GM12874 (cell line): Measurements from ENCODE around the gene WDR72.

Source experiments
- TF ChIP-seq, protein P1 (sequence below): IDR thresholded peaks from 2 replicates; pipeline ENCODE4 v1.5.1; 2011; ENCODE audit warnings: low read depth, mild to moderate bottlenecking, control low read depth, low read length, moderate library complexity; ENCODE audit not compliant: insufficient read depth

WDR72 gene

DNA sequence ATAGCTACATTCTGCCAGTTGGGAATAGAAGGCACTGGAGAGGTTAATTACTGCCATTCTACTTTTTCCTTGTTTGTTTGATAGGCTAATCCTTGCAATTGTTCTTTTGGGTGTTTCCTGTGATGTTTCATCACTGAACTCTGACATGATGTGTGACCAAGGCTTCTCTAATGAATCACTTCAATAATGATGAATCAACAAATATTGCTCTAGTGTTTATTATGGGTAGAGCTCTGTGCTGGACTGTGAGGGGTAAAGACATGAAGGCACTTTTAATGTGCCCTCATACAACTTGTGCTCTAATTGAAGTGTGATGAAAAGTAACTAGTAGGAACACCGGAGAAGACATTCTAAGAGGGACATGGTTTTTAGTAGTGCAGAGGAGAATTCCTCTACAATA, 233.6 kb downstream of the WDR72 start:
- TF ChIP-seq, protein P1, sequence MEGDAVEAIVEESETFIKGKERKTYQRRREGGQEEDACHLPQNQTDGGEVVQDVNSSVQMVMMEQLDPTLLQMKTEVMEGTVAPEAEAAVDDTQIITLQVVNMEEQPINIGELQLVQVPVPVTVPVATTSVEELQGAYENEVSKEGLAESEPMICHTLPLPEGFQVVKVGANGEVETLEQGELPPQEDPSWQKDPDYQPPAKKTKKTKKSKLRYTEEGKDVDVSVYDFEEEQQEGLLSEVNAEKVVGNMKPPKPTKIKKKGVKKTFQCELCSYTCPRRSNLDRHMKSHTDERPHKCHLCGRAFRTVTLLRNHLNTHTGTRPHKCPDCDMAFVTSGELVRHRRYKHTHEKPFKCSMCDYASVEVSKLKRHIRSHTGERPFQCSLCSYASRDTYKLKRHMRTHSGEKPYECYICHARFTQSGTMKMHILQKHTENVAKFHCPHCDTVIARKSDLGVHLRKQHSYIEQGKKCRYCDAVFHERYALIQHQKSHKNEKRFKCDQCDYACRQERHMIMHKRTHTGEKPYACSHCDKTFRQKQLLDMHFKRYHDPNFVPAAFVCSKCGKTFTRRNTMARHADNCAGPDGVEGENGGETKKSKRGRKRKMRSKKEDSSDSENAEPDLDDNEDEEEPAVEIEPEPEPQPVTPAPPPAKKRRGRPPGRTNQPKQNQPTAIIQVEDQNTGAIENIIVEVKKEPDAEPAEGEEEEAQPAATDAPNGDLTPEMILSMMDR: no peak

DNA sequence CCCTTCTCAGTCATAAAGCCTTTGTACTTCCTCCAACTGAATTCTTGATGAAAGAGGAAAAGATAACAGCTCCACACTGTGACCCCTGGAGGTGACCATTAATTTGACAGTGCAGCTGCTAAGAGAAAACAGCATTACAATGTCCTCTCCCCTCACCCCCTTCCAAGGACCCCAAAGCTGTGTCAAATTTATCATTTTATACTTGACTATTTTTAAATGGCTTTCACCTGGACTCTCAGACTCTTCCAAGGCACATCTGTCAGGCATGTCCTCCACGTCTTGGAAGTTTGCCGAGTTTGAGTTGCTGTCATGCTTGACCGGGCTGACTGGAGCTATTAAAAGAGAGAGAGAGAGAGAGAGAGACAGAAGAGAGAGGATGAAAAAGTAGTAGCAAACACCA, 236.5 kb downstream of the WDR72 start:
- TF ChIP-seq, protein P1: no peak

DNA sequence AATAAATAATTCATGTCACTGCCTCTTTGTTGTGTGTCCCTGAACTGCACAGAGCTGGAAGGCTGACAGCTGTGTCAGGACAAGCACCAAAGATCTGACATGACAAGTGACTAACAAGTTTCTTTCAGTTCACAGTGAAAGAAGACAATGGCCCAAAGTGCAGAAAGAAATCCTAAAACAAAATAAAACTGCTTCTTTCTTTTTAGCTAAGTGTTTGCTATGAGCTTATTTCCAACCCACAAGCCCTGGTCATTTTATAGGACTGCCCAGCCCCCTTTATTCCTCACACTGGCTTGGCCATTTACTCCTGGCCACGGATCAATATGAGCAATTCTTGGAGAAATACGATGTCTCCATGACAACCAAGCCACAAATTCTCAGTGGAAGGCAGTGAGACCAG, 238.5 kb downstream of the WDR72 start:
- TF ChIP-seq, protein P1: no peak

DNA sequence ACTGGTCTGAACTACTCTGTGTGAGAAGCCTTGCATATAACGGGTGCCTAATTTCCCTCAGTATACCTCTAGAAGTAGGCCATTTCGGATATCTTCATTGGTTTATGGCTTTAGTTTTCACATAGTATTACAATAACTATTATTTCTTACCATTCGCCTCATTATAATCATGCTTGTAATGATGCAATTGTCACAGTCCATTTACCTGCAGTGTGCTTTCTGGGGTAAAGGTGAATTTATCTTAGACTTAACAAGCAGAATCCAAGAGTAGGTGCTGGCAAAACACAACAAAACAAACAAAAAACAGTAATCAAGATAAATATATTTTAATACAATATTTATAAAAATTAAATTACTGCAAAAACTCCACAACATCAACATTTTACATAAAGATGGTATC, 246.0 kb downstream of the WDR72 start:
- TF ChIP-seq, protein P1: no peak

DNA sequence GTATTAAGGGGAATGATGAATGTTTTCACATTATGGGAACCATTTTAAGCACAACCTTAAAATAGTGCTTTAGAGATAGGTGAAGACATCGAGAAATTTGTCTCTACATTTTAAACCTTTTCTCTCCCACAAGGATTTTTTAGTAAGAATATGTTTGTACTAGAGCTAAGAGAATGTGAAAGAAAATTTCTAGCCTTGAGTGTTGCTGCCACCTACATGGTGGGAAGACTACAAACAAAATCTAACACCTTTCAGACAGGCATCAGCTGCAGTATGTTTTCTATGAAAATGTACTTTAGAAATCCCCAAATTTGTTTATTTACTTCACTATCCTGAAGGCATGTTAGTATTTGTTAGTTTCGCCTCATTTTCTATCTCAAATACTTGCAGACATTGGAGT, 247.4 kb downstream of the WDR72 start:
- TF ChIP-seq, protein P1: no peak

DNA sequence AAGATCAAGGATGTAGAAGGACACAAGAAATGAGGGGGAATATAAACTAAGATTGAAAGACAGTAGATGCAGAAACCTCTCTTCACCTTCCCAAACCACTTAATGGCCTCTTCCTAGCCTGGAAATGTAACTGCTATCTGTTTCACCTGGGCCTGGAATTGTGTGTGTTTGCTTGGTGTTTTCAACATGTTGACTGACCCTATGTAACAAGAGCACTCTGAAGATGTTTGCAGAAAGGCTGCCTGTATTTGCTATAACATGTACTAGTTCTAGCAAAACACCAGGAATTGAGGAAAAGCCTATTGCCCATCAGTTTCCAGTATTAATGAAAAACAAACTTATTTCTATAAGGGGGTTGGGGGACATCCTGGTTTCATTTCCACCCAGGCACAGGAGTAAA, 248.3 kb downstream of the WDR72 start:
- TF ChIP-seq, protein P1: no peak

DNA sequence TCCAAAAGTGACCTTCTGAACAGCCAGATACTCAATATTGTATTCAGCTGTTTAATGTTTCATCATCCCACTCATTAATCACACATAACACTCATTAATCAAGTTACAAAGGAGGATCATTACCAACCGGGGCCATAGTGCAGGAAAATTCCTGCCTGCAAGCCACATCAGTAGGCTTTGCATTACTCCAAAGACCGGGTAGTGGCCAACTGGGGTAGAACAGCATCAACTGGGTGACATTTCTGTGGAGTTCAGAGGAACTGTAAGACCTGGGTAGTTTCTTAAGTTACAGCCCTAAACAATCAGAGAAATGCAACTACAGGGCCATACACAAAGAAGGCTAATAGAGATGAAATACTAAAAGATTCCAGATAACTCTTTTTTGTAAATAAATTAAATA, 253.1 kb downstream of the WDR72 start:
- TF ChIP-seq, protein P1: no peak

DNA sequence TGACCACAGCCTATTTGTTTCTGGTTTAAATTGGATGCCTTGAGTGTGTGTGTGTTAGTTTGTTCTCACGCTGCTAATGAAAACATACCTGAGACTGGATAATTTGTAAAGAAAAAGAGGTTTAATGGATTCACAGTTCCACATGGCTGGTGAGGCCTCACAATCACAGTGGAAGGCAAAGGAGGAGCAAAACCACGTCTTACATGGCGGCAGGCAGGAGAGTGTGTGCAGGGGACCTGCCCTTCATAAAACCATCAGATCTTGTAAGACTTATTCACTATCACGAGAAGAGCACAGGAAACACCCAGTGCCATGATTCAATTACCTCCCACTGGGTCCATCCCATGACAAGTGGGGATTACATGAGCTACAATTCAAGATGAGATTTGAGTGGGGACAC, 260.5 kb downstream of the WDR72 start:
- TF ChIP-seq, protein P1: no peak
